Astrocyte (in vitro differentiated cells and primary cell): ENCODE data around the gene UBR1.

ENCODE experiments used
- EZH2 ChIP-seq: IDR thresholded peaks from 2 replicates; pipeline ENCODE4 v1.6.1; 2012; ENCODE audit warnings: mild to moderate bottlenecking, low read length, inconsistent platforms; ENCODE audit not compliant: insufficient read depth
- TF ChIP-seq, protein P1 (sequence below): IDR thresholded peaks from 2 replicates; pipeline ENCODE4 v1.5.1; 2011; ENCODE audit warnings: low read depth, mild to moderate bottlenecking, inconsistent platforms, low read length, moderate library complexity; ENCODE audit not compliant: insufficient read depth

DNA sequence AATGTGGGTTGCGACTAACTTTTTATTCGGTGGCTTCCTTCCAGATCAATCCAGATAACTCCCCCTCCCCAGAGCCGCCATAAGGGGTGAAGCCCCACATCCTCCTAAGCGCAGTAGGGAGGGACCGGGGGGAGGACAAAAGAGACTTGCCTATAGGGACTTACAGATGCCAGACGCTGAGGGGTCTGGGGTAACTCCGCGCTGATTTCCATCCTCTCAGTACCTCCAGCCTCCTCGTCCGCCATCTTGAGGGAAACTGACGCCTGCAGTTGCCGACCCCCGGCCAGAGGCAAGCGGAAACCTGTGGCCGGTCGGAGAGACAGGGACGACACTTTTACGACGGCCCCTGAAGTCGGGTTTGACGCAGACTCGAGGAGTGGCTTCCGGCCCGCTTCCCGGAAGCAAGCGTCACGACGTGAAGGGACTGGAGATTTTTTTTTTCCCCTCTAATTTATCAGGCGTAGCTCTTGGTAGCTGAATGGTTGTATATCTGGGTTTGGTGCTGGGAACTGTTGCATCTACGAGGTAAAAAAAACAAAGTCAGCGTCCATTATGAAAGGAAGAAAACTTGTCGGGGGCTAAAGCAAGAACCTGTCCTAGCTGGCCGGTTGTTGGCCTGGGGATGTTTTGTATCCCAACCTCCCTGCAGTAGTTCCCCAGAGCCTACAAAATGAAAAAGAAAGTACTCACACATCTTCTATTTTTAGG, at the start of gene UBR1:
- TF ChIP-seq, protein P1, sequence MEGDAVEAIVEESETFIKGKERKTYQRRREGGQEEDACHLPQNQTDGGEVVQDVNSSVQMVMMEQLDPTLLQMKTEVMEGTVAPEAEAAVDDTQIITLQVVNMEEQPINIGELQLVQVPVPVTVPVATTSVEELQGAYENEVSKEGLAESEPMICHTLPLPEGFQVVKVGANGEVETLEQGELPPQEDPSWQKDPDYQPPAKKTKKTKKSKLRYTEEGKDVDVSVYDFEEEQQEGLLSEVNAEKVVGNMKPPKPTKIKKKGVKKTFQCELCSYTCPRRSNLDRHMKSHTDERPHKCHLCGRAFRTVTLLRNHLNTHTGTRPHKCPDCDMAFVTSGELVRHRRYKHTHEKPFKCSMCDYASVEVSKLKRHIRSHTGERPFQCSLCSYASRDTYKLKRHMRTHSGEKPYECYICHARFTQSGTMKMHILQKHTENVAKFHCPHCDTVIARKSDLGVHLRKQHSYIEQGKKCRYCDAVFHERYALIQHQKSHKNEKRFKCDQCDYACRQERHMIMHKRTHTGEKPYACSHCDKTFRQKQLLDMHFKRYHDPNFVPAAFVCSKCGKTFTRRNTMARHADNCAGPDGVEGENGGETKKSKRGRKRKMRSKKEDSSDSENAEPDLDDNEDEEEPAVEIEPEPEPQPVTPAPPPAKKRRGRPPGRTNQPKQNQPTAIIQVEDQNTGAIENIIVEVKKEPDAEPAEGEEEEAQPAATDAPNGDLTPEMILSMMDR, result no peak
- no peak for TF ChIP-seq EZH2
